GM12878 (cell line): ENCODE measurements around the gene PSMA8. TPM values are rescaled to one million over a fixed set of nuclear protein-coding genes. Genes with fewer than 3 reads are reported as not detected.

Experiments used
- ATF7 ChIP-seq: fragments of 450-650 bp; IDR thresholded peaks from 2 replicates; pipeline ENCODE4 v1.6.1; 2016; ENCODE audit warnings: low read depth, mild to moderate bottlenecking
- BMI1 ChIP-seq: fragments of 450-650 bp; IDR thresholded peaks from 2 replicates; pipeline ENCODE4 v1.6.1; 2016; ENCODE audit warnings: mild to moderate bottlenecking, moderate library complexity, borderline replicate concordance
- E2F8 ChIP-seq: fragments of 450-650 bp; IDR thresholded peaks from 2 replicates; pipeline ENCODE4 v1.6.1; 2018; ENCODE audit warnings: mild to moderate bottlenecking, low read depth, moderate library complexity; ENCODE audit not compliant: partially characterized antibody
- MTA2 ChIP-seq: fragments of 450-650 bp; IDR thresholded peaks from 2 replicates; pipeline ENCODE4 v1.6.1; 2016; ENCODE audit warnings: low read depth, mild to moderate bottlenecking, moderate library complexity
- NR2F1 ChIP-seq: fragments of 450-650 bp; conservative IDR thresholded peaks from 2 replicates; pipeline ENCODE4 v1.6.1; 2017; ENCODE audit warnings: mild to moderate bottlenecking
- PAX5 ChIP-seq: IDR thresholded peaks from 2 replicates; pipeline ENCODE4 v1.6.1; 2011; ENCODE audit warnings: low read depth, low read length, borderline replicate concordance
- RAD51 ChIP-seq: fragments of 450-650 bp; IDR thresholded peaks from 2 replicates; pipeline ENCODE4 v1.6.1; 2016; ENCODE audit warnings: moderate library complexity, mild to moderate bottlenecking, inconsistent platforms
- RUNX3 ChIP-seq: IDR thresholded peaks from 2 replicates; pipeline ENCODE4 v1.6.1; 2012; ENCODE audit warnings: low read length, inconsistent platforms
- TCF12 ChIP-seq: IDR thresholded peaks from 2 replicates; pipeline ENCODE4 v1.6.1; 2011; ENCODE audit warnings: low read depth, mild to moderate bottlenecking, low read length
- TCF3 ChIP-seq: IDR thresholded peaks from 2 replicates; pipeline ENCODE4 v1.6.1; 2012; ENCODE audit warnings: low read depth, mild to moderate bottlenecking, low read length, borderline replicate concordance; ENCODE audit not compliant: insufficient read depth
- ZBTB40 ChIP-seq: fragments of 450-650 bp; IDR thresholded peaks from 2 replicates; pipeline ENCODE4 v1.6.1; 2016; ENCODE audit warnings: mild to moderate bottlenecking, moderate library complexity, borderline replicate concordance
- ZNF217 ChIP-seq: fragments of 450-650 bp; IDR thresholded peaks from 2 replicates; pipeline ENCODE4 v1.6.1; 2017; ENCODE audit warnings: antibody characterized with exemption, mild to moderate bottlenecking
- polyA plus RNA-seq, 11 experiments: library from polyadenylated mRNA; depleted of rRNA in 4 of 11; unstranded in 6 of 11; stranded (reverse) in 5 of 11; fragments of >200 nt; fragmentation: Nextera tagmentation in 4 of 11; fragmentation: Illumina TruSeq in 1 of 11; extraction: Ambion mirVana in 4 of 11; extraction: Trizol in 1 of 11; gene quantifications; 1 replicate in 1 of 11; 2 replicates in 10 of 11; pipeline versions ENCODE4 v1.2.1 to v1.2.3, GENCODE V29; 2011 to 2016; ENCODE audit warnings: inconsistent platforms in 2 of 11, missing spikeins in 2 of 11, low read depth in 1 of 11
- total RNA-seq, 4 experiments: library from RNA; depleted of rRNA in 3 of 4; stranded (reverse); fragments of >200 nt in 3 of 4; fragmentation: Illumina TruSeq in 1 of 4; extraction: Trizol in 1 of 4; gene quantifications; 2 replicates each; pipeline versions ENCODE4 v1.2.1 to v1.2.3, GENCODE V29; 2013 to 2021

PSMA8 gene
- total and polyA plus RNA-seq, 10 of the 15 experiments (the other 5 are each of a cell fraction or from before 2014, with no cell fraction given) = 0.07 to 0.15 (median 0.09) TPM; not detected in 6

- peak; percentile 99 for TF ChIP-seq ZBTB40
- TF ChIP-seq E2F8 = peak; percentile 53
- peak; percentile 85 for TF ChIP-seq RAD51
- TF ChIP-seq BMI1 = peak; percentile 75
- TF ChIP-seq ZNF217 = peak; percentile 55; the same call in 1 of the 2 replicates
- peak; percentile 18; the same call in 1 of the 2 replicates for TF ChIP-seq PAX5
- TF ChIP-seq RUNX3 = peak; percentile 84
- peak; percentile 87 for TF ChIP-seq MTA2
- TF ChIP-seq NR2F1 = peak; percentile 58; the same call in 1 of the 2 replicates
- peak; percentile 60; the same call in 1 of the 2 replicates for TF ChIP-seq ATF7
- TF ChIP-seq TCF12 = peak; percentile 83; the same call in 1 of the 2 replicates
- TF ChIP-seq TCF3 = 0 out of 2 replicates have a peak, but pooled peaks have one; percentile 60
- TF ChIP-seq, all 136 proteins: peak for 27; not testable (repeated sequence) for 109
These were observed 33.9 kb downstream of the PSMA8 start (continued) for GRCh38 chr18:26167592-26167991.
